ENCODE results near the gene BMP2.

Gene BMP2

DNA sequence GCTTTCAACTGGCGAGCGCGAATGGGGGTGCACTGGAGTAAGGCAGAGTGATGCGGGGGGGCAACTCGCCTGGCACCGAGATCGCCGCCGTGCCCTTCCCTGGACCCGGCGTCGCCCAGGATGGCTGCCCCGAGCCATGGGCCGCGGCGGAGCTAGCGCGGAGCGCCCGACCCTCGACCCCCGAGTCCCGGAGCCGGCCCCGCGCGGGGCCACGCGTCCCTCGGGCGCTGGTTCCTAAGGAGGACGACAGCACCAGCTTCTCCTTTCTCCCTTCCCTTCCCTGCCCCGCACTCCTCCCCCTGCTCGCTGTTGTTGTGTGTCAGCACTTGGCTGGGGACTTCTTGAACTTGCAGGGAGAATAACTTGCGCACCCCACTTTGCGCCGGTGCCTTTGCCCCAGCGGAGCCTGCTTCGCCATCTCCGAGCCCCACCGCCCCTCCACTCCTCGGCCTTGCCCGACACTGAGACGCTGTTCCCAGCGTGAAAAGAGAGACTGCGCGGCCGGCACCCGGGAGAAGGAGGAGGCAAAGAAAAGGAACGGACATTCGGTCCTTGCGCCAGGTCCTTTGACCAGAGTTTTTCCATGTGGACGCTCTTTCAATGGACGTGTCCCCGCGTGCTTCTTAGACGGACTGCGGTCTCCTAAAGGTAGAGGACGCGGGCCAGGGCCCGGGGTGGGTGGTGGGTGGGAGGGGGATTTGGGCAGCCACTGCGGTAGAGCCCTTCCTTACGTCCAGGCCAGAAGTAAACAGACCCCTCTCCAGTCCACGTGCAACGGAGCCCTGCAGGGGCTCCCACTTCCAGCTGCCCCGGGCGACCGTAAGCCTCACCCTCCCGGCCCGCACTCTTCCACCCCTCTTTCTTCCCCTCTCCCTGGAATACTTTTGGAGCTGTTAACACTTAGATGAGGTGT lies 998 bp downstream of the BMP2 start:
- DNase-seq (ENCODE audit: low spot score), result peak; percentile 37

GRCh38 chr20:6769903-6770785 lies 2.7 kb downstream of the BMP2 start:
- peak; percentile 75 for DNase-seq (ENCODE audit: low spot score)

DNA sequence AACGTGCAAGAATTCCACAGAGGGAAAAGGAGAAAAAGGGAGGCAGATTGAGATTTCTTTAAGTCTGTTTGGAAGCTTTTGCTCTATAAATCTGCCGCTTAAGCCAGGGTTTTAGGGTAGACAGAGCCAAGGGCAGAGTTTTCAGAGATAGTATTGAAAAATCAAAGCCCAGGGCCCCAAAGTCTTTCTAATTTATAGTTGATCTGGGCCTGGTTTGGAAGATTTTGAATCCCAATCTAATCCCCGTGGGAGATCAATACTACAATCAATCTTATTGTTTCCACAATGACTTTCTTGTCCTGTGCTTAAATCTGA lies 3.3 kb downstream of the BMP2 start:
- DNase-seq (ENCODE audit: low spot score), result no peak

GRCh38 chr20:6780433-6781190 lies 13.1 kb downstream of the BMP2 start:
- DNase-seq (ENCODE audit: low spot score), result no peak

DNA sequence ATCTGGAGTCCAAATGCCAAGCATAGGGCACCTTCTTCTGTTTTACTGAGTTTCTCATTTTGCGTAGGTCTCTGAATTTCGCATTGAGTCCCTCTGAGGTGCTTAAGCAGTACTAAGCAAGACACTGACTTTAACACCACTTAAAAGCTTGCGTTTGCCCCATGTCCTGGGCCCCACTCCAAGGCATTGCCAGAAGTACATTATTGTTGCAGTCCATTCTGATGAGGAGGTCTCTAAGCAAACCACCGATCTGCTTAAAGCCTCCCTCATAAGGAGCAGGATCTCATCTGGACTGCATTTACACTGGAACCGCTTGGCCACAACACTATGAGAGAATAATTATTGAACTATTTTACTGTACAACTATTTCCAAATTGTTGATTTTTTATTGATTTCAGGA lies 16.3 kb downstream of the BMP2 start:
- no peak for DNase-seq (ENCODE audit: low spot score)

DNA sequence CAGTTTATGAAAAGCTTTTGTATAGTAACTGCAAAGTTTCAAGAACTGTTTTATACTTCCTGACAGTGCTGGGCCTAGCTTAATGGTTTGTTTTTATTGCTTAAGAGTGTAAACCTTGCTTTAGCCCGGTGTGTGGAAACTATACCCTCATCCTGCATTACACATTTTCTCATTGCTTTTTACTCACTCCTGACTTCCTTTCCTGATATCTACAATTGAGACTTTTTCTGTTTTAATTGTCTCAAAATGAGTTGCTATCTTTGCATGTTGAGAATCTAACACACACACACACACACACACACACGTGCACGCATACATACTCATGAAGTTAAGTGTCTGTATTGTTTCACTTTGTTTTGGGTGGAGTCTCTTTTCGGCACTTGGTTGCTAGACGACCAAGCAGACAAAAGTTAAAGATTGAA lies 16.7 kb downstream of the BMP2 start:
- DNase-seq (ENCODE audit: low spot score), result no peak

DNA sequence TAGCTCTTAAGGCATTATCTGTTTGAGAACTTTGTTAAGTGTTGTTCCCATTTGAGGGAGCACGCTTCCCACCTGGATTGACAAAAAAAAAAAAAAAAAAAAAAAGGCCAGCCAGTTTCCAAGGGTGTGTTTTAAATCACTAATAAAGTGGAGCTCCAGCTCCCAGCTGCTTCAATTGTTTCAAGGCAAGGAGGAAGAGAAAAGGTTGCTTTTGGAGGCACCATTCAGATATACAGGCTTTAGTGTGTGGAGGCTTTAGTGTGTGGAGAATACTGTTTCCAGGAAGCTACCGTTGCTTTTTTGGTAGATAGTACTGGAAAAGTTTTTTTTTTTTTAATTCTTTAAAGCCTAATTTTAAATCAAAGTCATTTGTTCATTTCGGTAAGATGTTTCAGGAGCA lies 17.3 kb downstream of the BMP2 start:
- DNase-seq (ENCODE audit: low spot score), result no peak

DNA sequence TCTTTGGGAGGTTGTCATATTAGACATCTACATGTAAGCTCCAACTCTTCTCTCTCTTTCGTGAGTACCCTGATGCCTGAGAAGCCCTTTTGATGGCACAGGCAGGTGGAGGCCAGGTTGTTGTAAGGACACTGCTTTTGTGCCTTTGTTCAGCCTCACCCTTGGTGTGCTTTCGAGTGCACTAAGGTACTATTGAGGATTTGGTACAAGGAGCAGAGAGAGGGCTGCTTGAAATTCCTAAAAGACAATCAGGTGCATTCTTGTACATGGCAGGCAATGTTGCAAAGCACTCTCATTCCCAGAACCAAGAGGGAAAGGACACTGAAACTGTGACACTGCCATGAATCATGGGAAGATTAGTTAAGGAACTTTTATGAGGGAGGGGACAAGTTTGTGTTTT lies 19.1 kb downstream of the BMP2 start:
- DNase-seq (ENCODE audit: low spot score), result no peak

DNA sequence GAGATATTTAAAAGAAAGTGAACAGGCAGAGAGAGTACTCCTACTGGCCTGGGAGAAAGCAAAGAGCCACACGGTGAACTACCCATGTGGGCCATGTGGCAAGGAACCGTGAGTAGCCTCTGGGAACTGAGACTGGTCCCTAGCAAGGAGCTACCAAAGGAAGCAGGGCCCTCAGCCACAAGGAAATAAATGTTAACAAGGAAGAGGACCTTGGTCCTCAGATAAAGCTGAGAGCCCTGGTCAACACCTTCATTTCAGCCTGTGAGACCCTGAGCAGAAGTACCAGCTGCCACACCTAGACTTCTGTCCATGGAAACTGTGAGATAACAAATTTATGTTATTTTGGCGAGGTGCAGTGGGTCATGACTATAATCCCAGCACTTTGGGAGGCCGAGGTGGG lies 25.3 kb downstream of the BMP2 start:
- no peak for DNase-seq (ENCODE audit: low spot score)

DNA sequence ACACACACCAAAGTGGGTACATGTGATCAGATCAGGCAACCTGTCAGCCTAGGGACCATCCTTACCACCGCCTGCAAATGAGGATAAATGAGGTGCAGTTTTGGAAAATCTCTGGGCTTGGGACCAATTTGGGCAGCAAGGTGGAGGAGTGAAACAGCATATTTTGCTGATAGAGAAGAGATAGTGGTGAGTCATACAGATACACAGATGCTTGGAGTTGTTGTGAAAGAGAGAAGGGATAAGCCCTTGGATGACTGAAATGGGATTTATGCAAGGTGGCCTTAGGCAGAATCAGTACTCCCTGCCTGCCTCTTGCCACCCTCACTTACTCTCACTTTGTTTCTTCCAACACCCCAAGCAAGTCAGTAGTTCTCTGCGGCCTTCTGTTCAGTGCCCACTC lies 34.7 kb downstream of the BMP2 start:
- DNase-seq (ENCODE audit: low spot score), result no peak

- no peak for DNase-seq (ENCODE audit: low spot score)
Measured at GRCh38 chr20:6806275-6806674, 38.8 kb downstream of the BMP2 start.

- no peak for DNase-seq (ENCODE audit: low spot score)
Measured at GRCh38 chr20:6811262-6812035, 44.0 kb downstream of the BMP2 start.

GRCh38 chr20:6812530-6812929 lies 45.0 kb downstream of the BMP2 start:
- no peak for DNase-seq (ENCODE audit: low spot score)

DNA sequence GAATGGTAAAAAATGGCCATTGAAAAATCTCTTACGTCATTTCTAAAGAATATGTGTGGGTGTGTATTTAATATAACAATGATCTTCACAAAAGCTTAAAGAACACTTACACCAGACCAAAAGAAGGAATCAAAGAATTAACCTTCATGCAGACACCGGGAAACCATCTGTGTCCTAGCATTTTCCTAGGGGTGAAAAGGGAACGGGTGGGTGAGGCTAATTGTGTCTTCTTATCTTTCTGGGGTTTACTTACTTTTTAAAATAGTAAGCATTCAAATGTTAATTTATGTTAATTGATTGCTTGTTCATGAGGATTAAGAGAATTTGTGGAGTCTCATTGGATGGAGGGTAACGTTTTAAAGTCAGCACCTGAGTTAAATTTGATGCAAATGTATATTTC lies 47.5 kb downstream of the BMP2 start:
- DNase-seq (ENCODE audit: low spot score), result no peak

- DNase-seq (ENCODE audit: low spot score), result no peak
Measured at GRCh38 chr20:6818033-6818808, 50.7 kb downstream of the BMP2 start.

- DNase-seq (ENCODE audit: low spot score), result peak; percentile 58
Measured at GRCh38 chr20:6819599-6819998, 52.1 kb downstream of the BMP2 start.

DNA sequence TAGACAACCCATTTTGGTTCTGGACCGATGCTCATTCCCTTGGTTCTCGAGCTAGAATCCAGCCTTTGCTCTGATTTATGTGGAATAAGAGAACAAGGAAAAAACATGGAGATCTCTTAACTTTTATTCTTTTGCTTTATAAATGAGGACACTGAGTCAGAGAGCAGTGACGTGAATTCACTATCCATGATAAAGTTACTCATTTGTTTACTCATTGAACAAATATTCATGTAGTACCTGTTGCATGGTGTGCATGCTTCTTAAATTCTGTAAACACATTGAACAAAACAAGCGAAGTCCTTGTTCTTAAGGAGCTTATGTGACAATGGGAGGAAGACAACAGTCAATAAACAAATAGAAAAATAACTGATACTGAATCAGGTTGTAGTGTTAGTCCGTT lies 56.9 kb downstream of the BMP2 start:
- no peak for DNase-seq (ENCODE audit: low spot score)

GRCh38 chr20:6827472-6827871 lies 60.0 kb downstream of the BMP2 start:
- DNase-seq (ENCODE audit: low spot score), result no peak

DNA sequence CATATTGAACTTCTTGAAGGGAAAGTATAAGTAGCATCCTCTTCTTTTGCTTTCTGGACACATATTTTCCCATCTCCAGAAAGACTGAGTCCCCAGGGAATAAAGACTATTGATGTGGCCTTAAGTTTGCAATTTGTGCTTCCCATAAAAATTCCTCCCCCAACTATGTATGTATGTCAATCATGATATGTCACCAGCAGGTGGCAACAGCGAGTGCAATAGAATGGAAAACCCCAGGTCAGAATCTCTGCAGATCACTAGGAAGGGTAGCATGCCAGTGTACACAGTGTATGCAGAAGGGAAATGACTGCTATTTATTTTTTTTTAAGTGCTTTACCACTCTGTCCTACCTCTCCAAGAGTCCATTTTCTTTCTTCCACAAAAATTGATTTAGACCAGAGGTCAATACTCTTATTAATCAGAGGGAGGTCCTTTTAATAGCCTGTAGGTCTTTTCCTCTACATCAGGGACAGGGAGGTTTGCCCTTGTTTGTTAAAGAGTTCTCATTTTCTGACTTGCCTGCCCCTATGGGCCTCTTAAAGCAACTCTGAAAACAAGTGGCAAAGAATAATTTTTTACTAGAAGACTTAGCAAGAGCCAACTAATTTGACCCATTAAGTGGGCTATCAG lies 61.4 kb downstream of the BMP2 start:
- peak; percentile 77 for DNase-seq (ENCODE audit: low spot score)

DNA sequence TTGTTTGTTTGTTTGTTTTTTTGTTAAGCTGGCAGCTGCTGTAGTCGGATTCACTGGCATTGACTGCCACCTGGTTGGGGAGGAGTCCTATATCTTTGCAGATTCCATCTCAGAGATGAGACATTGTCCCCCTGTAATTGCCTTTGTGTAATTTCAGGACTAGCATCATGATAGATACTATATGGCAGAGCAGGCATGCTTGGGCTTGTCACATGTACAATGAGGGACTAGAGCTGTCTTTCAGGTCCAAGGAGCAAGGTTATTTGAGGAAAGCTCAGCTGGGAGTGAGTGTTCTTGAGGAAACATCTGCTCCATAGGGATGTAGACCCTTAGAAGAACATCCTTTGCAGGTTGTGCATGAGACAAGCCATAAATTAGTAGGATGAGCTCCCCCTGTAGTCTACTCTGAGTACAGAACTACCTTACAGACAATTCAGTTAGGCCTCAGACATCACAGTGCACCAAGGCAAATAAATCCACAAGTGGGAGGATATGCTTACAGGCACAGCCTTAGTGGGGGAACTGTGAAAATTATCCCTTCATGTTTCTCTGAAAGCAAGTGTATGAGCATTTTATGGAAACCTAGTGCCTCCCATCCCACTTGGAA lies 62.1 kb downstream of the BMP2 start:
- DNase-seq (ENCODE audit: low spot score), result no peak
